Upper lobe of left lung (tissue), 4 donors: ENCODE measurements around the gene SPAG16.
"Not testable (repeated sequence)": the region's sequence is repeated elsewhere in the genome, so short reads cannot be mapped to it uniquely, and the experiment has no call there.

Source experiments
- POLR2A ChIP-seq, 4 donors: fragments of 450-650 bp; IDR thresholded peaks; one replicate each; pipeline ENCODE4 v1.5.1; 2016 to 2017; ENCODE audit warnings: antibody characterized with exemption in 4 of 4, mild to moderate bottlenecking in 2 of 4
- POLR2AphosphoS5 ChIP-seq, 2 donors: sonication (generic); formaldehyde crosslinking; IDR thresholded peaks; one replicate each; pipeline ENCODE4 v1.5.1; 2017; ENCODE audit warnings: antibody characterized with exemption in 2 of 2
- TF ChIP-seq, protein P1 (sequence below), 6 experiments: fragments of 450-650 bp in 4 of 6; fragments of 200-600 bp in 2 of 6; sonication (generic) in 2 of 6; IDR thresholded peaks; one replicate each; pipeline ENCODE4 v1.5.1; 2016 to 2019; ENCODE audit warnings: antibody characterized with exemption in 6 of 6

DNA sequence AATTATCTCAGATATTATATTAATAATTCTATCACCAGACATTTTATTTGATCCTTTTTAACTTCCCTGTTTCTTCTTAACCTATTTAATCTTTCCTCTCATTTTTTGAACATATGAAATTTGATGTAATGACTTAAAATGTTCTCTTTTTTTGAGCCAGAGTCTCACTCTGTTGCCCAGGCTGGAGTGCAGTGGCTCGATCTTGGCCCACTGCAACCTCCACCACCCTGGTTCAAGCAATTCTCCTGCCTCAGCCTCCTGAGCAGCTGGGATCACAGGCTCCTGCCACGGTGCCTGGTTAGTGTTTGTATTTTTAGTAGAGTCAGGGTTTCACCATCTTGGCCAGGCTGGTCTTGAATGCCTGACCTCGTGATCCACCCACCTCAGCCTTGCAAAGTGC is 404.6 kb downstream of the SPAG16 start:
- TF ChIP-seq, protein P1, sequence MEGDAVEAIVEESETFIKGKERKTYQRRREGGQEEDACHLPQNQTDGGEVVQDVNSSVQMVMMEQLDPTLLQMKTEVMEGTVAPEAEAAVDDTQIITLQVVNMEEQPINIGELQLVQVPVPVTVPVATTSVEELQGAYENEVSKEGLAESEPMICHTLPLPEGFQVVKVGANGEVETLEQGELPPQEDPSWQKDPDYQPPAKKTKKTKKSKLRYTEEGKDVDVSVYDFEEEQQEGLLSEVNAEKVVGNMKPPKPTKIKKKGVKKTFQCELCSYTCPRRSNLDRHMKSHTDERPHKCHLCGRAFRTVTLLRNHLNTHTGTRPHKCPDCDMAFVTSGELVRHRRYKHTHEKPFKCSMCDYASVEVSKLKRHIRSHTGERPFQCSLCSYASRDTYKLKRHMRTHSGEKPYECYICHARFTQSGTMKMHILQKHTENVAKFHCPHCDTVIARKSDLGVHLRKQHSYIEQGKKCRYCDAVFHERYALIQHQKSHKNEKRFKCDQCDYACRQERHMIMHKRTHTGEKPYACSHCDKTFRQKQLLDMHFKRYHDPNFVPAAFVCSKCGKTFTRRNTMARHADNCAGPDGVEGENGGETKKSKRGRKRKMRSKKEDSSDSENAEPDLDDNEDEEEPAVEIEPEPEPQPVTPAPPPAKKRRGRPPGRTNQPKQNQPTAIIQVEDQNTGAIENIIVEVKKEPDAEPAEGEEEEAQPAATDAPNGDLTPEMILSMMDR (IDR thresholded peaks at IDR 0.05): not testable (repeated sequence)
- TF ChIP-seq POLR2A, POLR2AphosphoS5 (IDR thresholded peaks at IDR 0.05): not testable (repeated sequence)
